GM19099 (cell line): ENCODE measurements around the gene EZR.

Source experiments
- POLR2A ChIP-seq: IDR thresholded peaks from 3 replicates; pipeline ENCODE4 v1.6.1; 2011; ENCODE audit warnings: low read depth; ENCODE audit not compliant: insufficient read length; ENCODE audit errors: extremely low read depth

EZR gene

GRCh38 chr6:158795516-158795915 lies 23.7 kb downstream of the EZR start:
- no peak for TF ChIP-seq POLR2A

DNA sequence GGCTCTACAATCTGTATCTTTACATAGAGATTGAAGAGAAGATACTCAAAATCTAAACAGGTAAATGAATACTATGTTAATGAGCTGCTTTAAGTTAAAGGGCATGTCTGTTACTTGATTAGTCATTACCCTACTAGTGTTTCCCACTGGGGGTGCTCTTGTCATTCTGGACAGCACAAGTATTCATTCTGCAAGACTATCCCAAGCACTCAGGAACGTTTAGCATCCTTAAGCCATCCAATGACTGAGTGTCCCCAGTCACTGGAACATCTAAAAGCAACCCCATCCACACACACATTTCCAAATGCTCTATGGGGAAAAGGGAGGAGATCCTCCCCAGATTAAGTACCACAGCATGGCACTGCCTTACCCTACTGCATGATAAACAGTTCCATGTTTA lies 25.7 kb downstream of the EZR start:
- no peak for TF ChIP-seq POLR2A

DNA sequence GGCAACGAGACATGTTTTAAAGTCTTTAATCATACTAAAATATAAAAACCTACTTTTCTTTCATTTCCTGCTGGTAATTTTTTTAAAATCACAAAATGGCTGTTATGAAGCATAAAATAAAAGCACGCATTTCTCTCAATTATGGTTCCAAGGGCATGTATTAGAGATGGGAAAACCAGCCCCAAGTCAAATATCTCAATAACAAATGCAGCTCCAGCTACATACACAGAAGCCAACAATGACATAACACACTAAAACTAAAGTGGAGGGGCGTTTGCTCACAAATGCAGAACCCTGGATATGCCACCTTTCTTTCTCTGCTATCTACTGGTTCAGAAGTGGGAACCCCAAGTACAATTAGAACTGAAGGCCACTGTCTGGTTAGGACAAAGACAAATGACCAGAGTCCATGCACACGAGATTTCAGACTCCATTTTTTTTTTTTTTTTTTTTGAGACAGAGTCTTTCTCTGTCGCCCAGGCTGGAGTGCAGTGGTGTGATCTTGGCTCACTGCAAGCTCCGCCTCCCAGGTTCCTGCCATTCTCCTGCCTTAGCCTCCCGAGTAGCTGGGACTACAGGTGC lies 27.8 kb downstream of the EZR start:
- no peak for TF ChIP-seq POLR2A

- TF ChIP-seq POLR2A, result peak; percentile 18
These were observed 29.9 kb downstream of the EZR start for GRCh38 chr6:158789115-158789917.

DNA sequence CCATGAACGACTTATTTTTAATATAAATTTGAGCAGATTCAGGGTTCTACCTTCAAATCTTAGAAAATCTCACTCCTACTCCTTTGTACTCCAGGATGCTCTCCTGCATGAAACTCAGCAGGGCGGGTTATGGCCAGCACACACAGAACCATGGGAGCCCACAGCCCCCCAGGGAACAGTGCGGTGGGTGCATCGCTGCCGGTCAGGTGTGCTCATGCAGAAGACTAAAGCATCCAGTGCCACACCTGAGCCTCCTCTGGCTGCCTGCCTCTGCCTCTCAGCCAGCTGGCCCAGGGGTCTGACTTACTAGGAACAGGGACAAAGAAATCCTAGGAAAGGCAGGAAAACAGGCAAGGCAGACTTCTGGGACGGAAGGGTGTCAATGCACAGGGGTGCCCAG lies 31.8 kb downstream of the EZR start:
- TF ChIP-seq POLR2A, result no peak

- no peak for TF ChIP-seq POLR2A
These were observed 32.4 kb downstream of the EZR start for GRCh38 chr6:158786645-158787304.

- no peak for TF ChIP-seq POLR2A
These were observed 34.1 kb downstream of the EZR start for GRCh38 chr6:158785036-158785435.

- TF ChIP-seq POLR2A, result no peak
These were observed 34.7 kb downstream of the EZR start for GRCh38 chr6:158784505-158784904.

GRCh38 chr6:158783851-158784250 lies 35.3 kb downstream of the EZR start:
- TF ChIP-seq POLR2A, result no peak

- no peak for TF ChIP-seq POLR2A
These were observed 36.1 kb downstream of the EZR start for GRCh38 chr6:158783167-158783450.

GRCh38 chr6:158782432-158783166 lies 36.6 kb downstream of the EZR start:
- TF ChIP-seq POLR2A, result no peak

- TF ChIP-seq POLR2A, result no peak
These were observed 37.3 kb downstream of the EZR start for GRCh38 chr6:158781692-158782373.

DNA sequence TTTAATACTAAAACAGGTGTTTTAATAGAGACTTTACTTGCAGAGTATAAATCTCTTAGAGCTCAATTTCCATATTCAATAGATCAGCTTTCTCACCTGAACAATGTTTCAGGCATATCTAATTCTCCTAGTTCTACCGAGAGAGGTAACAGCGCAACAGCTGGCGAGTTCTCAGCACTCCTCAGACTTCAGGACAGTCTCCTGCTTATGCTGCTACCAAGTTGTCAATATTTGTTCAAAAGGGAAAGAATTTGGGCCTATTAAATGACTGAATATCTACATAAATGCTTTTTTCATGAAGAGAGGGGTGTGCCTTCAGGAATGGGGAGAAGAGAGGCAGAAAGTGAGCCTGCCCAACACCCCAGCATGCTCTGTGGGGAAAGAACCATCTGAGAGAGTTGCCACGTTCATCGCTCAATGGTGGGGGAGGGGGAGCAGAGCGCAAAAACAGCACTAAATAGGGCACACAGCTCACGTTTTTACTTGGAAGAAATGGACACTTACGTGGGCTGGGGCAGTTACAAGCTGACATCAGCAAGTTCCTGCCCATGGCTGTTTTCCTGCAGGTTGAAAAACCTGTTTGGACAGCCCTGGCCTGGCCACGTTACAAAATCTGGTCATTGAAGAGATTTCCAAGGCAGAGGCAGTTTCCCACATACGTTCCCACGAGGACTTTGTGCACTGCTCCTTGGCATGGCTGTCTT lies 38.0 kb downstream of the EZR start:
- no peak for TF ChIP-seq POLR2A

DNA sequence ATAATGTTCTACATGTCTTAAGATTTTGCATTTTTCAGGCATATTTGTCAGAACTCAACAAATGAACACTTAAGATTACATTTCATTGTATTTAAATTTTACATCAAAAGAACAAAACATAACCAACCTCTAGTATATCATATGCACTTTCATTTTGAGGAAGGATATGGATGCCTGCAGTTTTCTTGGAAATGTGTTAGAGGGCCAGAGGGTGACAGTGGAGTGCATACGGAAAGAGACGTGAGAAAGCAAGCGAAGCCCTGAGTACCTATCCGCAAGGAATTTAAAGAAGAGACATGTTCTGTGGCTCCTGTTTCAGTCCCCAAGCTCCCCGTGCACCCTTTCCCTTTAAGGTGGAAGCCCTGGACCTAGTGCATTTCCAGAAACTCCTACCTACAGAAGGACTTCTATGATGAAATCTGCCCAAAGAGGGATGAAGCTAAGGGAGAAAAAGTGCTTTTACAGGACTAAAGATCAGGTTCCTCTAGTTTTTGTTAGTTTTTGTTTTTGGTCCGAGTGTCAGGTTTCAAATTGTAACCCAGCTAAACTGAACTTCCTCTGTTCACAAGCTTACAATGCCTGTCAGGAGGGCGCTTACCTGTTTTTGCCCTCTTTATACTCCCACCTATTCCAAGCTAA lies 38.8 kb downstream of the EZR start:
- TF ChIP-seq POLR2A, result no peak

- no peak for TF ChIP-seq POLR2A
These were observed 41.1 kb downstream of the EZR start for GRCh38 chr6:158778005-158778527.
